Esophagus muscularis mucosa (tissue), 4 donors: ENCODE data around the gene AFF1. TPM values are rescaled to one million over a fixed set of nuclear protein-coding genes. Genes with fewer than 3 reads are reported as not detected.

Source experiments
- DNase-seq: peaks from one replicate; pipeline ENCODE4 v3.0.0-alpha.2; 2017; ENCODE audit errors: extremely low spot score
- H3K27ac ChIP-seq, 4 donors: fragments of 200-600 bp; sonication (generic); replicated peaks in 1 of 4; 1 replicate in 3 of 4; 2 replicates in 1 of 4; pipeline ENCODE4 v1.5.1; 2016 to 2019; ENCODE audit warnings: mild to moderate bottlenecking in 1 of 4
- H3K27me3 ChIP-seq, 4 donors: fragments of 200-600 bp; sonication (generic); one replicate each; pipeline versions ENCODE4 v1.5.1 to v1.6.0; 2016 to 2019
- H3K36me3 ChIP-seq, 4 donors: fragments of 200-600 bp; sonication (generic); one replicate each; pipeline ENCODE4 v1.5.1; 2016 to 2019
- H3K4me1 ChIP-seq, 4 donors: fragments of 200-600 bp; sonication (generic); one replicate each; pipeline ENCODE4 v1.5.1; 2016 to 2019
- H3K4me3 ChIP-seq, 4 donors: fragments of 200-600 bp; sonication (generic); 1 replicate in 2 of 4; 2 replicates in 2 of 4; pipeline ENCODE4 v1.5.1; 2016 to 2019; ENCODE audit warnings: mild to moderate bottlenecking in 4 of 4, moderate library complexity in 1 of 4
- H3K9me3 ChIP-seq, 4 donors: fragments of 200-600 bp; sonication (generic); 1 replicate in 3 of 4; 2 replicates in 1 of 4; pipeline ENCODE4 v1.5.1; 2016 to 2019
- CTCF ChIP-seq, 3 experiments: fragments of 200-600 bp in 2 of 3; fragments of 450-650 bp in 1 of 3; sonication (generic) in 2 of 3; IDR thresholded peaks; one replicate each; pipeline ENCODE4 v1.5.1; 2017 to 2019; ENCODE audit warnings: antibody characterized with exemption in 3 of 3, mild to moderate bottlenecking in 2 of 3, moderate library complexity in 1 of 3
- EP300 ChIP-seq: sonication (generic); formaldehyde crosslinking; IDR thresholded peaks from one replicate; pipeline ENCODE4 v1.6.1; 2017; ENCODE audit warnings: antibody characterized with exemption
- POLR2A ChIP-seq: fragments of 450-650 bp; IDR thresholded peaks from one replicate; pipeline ENCODE4 v1.6.1; 2017; ENCODE audit warnings: antibody characterized with exemption, moderate library complexity, mild to moderate bottlenecking, low read depth
- POLR2AphosphoS5 ChIP-seq, 2 donors: sonication (generic); formaldehyde crosslinking; IDR thresholded peaks; one replicate each; pipeline ENCODE4 v1.6.1; 2017; ENCODE audit warnings: antibody characterized with exemption in 2 of 2
- WGBS: methylation state at CpG from one replicate; pipeline ENCODE4 v1.1.5; 2018; 5-methylcytosine and 5-hydroxymethylcytosine counted together
- intact Hi-C: fragments of 100-400 bp; cut with DNase I; formaldehyde crosslinking; loops from one replicate; pipeline ENCODE4 v1.15.1; 2023
- total RNA-seq, 4 donors: library from RNA; depleted of rRNA; stranded (reverse); fragments of >200 nt; gene quantifications; one replicate each; pipeline versions ENCODE4 v1.1.0 to v1.2.1, GENCODE V29; 2016

Gene AFF1
- total RNA-seq, 4 donors from 2014 or later, result 53.6 to 85.2 (median 70.6) TPM

GRCh38 chr4:87050596-87050995 lies 115.8 kb downstream of the AFF1 start:
- no peaks in the 10 kb centered on the region for H3K9me3 ChIP-seq
- WGBS, result 88% methylated on average over 12 of the region's 12 CpGs
- H3K36me3 ChIP-seq, result peaks cover 6 to 22% (median 16%) of the 10 kb centered on the region in 4 donors
- H3K4me3 ChIP-seq, result no peak overlapping the region
- TF ChIP-seq CTCF (IDR thresholded peaks at IDR 0.05) (no peak), POLR2A (no peak), POLR2AphosphoS5 (IDR thresholded peaks at IDR 0.05) (no peak), EP300 (no peak)
- intact Hi-C loops, result no loop called here
- peak; percentile 89 for DNase-seq
- peaks cover 79 to 85% (median 81%) of the 10 kb centered on the region in 4 donors for H3K4me1 ChIP-seq
- no peaks in the 10 kb centered on the region for H3K27me3 ChIP-seq
- peak overlapping the region in 1 of 4 donors; percentile 52 for H3K27ac ChIP-seq

- Histone ChIP-seq H3K27me3 (no peaks in the 10 kb centered on the region), H3K27ac (peak overlapping the region in 3 of 4 donors; percentile 13 to 28 (median 25)), H3K4me1 (peaks cover 79 to 85% (median 81%) of the 10 kb centered on the region in 4 donors), H3K4me3 (no peak overlapping the region), H3K36me3 (peaks cover 6 to 22% (median 16%) of the 10 kb centered on the region in 4 donors), H3K9me3 (no peaks in the 10 kb centered on the region)
- intact Hi-C loops, result no loop called here
- TF ChIP-seq POLR2A (no peak), CTCF (IDR thresholded peaks at IDR 0.05) (no peak), POLR2AphosphoS5 (IDR thresholded peaks at IDR 0.05) (no peak), EP300 (no peak)
- DNase-seq, result no peak
- WGBS, result 81% methylated on average over 10 of the region's 10 CpGs
Observed at GRCh38 chr4:87051121-87051713, 116.4 kb downstream of the AFF1 start.

GRCh38 chr4:87052615-87053014 lies 117.8 kb downstream of the AFF1 start:
- Histone ChIP-seq H3K4me1 (peaks cover 82 to 86% (median 85%) of the 10 kb centered on the region in 4 donors), H3K36me3 (peaks cover 0 to 10% (median 6%) of the 10 kb centered on the region in 4 donors), H3K27ac (peak overlapping the region in 3 of 4 donors; percentile 13 to 22 (median 17)), H3K4me3 (no peak overlapping the region), H3K27me3 (no peaks in the 10 kb centered on the region), H3K9me3 (no peaks in the 10 kb centered on the region)
- TF ChIP-seq CTCF (IDR thresholded peaks at IDR 0.05) (no peak), POLR2A (no peak), EP300 (no peak), POLR2AphosphoS5 (IDR thresholded peaks at IDR 0.05) (no peak)
- intact Hi-C loops, result no loop called here
- DNase-seq, result peak; percentile 26
- 95% methylated on average over 4 of the region's 4 CpGs for WGBS

GRCh38 chr4:87053176-87053658 lies 118.4 kb downstream of the AFF1 start:
- TF ChIP-seq POLR2AphosphoS5 (IDR thresholded peaks at IDR 0.05) (no peak), POLR2A (no peak), EP300 (no peak), CTCF (IDR thresholded peaks at IDR 0.05) (no peak)

More at GRCh38 chr4:87053176-87053658, 118.4 kb downstream of the AFF1 start:
- H3K9me3 ChIP-seq, result no peaks in the 10 kb centered on the region
- H3K4me1 ChIP-seq, result peaks cover 88 to 92% (median 91%) of the 10 kb centered on the region in 4 donors
- no peaks in the 10 kb centered on the region for H3K27me3 ChIP-seq
- H3K36me3 ChIP-seq, result peaks cover 0 to 6% (median 5%) of the 10 kb centered on the region in 4 donors
- WGBS, result 66% methylated on average over 3 of the region's 3 CpGs
- peak; percentile 26 for DNase-seq
- H3K27ac ChIP-seq, result peak overlapping the region; percentile 1 to 80 (median 43)
- intact Hi-C loops, result no loop called here
- no peak overlapping the region for H3K4me3 ChIP-seq
